ENCODE results near the gene PTPRT.

DNA sequence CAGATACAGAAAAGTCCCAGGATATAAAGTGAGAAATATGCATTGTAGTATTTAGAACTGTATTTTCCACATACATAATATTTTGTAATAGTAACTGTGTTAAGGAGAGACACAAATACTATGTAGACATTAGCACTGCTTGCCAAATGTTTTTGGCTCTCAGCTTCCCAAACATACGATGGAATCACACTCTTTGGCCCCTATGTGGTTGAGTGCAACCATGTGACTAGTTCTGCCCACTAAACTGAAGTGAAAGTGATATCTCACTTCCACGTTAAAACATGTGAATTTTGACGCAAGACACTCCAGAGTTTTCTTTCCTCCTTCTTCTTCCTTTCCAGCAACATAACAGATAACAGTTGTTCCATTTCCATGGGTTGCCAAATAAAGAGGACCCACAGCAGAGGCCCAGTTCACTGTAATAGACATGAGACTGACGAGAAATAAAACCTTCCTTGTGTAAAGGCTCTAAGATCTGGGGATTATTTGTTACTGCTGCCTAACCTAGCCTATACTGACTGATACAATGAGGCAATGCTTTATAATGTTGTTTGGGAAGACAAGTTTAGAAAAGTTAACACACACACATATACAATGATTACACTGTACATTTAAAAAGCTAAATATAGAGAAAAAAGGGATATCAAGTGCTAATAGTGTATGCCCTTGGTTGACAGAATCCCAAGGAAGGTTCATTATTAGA lies 97.2 kb downstream of the PTPRT start:
- TF ChIP-seq CTCF (IDR thresholded peaks at IDR 0.05) (no peak), POLR2AphosphoS5 (IDR thresholded peaks at IDR 0.05) (no peak), POLR2A (IDR thresholded peaks at IDR 0.05) (no peak)

All from breast epithelium (tissue), 3 donors.